ENCODE measurements around the gene LCE6A.

Gene LCE6A

GRCh38 chr1:152884506-152884905 is 41.9 kb downstream of the LCE6A start:
- Mint-ChIP-seq H3K27ac (no peak overlapping the region), H3K36me3 (no peaks in the 10 kb centered on the region), H3K9me3 (no peaks in the 10 kb centered on the region), H3K4me3 (no peak overlapping the region), H3K27me3 (peaks cover 4% of the 10 kb centered on the region), H3K4me1 (no peaks in the 10 kb centered on the region)
- DNase-seq: no peak
- CTCF ChIA-PET: no interaction called here

GRCh38 chr1:152884966-152885624 is 42.4 kb downstream of the LCE6A start:
- Mint-ChIP-seq H3K36me3 (no peaks in the 10 kb centered on the region), H3K4me1 (no peaks in the 10 kb centered on the region), H3K27me3 (peaks cover 4% of the 10 kb centered on the region), H3K4me3 (no peak overlapping the region), H3K9me3 (no peaks in the 10 kb centered on the region), H3K27ac (no peak overlapping the region)
- DNase-seq: no peak
- CTCF ChIA-PET: no interaction called here

- no peaks in the 10 kb centered on the region for H3K4me1 Mint-ChIP-seq
- CTCF ChIA-PET: interaction anchor here (0.6 kb wide), 1 partner anchor 29 kb away, joined by 3 read pairs; no protein-coding TSS in a partner anchor
- no peak overlapping the region for H3K4me3 Mint-ChIP-seq
- no peak for DNase-seq
- no peaks in the 10 kb centered on the region for H3K9me3 Mint-ChIP-seq
- no peak overlapping the region for H3K27ac Mint-ChIP-seq
- peaks cover 4% of the 10 kb centered on the region for H3K27me3 Mint-ChIP-seq
- H3K36me3 Mint-ChIP-seq: no peaks in the 10 kb centered on the region
These were observed 43.4 kb downstream of the LCE6A start for GRCh38 chr1:152886085-152886484.

GRCh38 chr1:152886758-152887409 is 44.2 kb downstream of the LCE6A start:
- CTCF ChIA-PET: interaction anchor here (0.6 kb wide), 1 partner anchor 30 kb away, joined by 3 read pairs; no protein-coding TSS in a partner anchor
- H3K36me3 Mint-ChIP-seq: no peaks in the 10 kb centered on the region
- DNase-seq: no peak

GRCh38 chr1:152888126-152888525 is 45.5 kb downstream of the LCE6A start:
- H3K27me3 Mint-ChIP-seq: peaks cover 2% of the 10 kb centered on the region
- H3K36me3 Mint-ChIP-seq: no peaks in the 10 kb centered on the region
- DNase-seq: no peak
- no peaks in the 10 kb centered on the region for H3K9me3 Mint-ChIP-seq
- H3K27ac Mint-ChIP-seq: no peak overlapping the region
- H3K4me3 Mint-ChIP-seq: no peak overlapping the region
- CTCF ChIA-PET: no interaction called here
- H3K4me1 Mint-ChIP-seq: no peaks in the 10 kb centered on the region

More at GRCh38 chr1:152886758-152887409, 44.2 kb downstream of the LCE6A start:
- Mint-ChIP-seq H3K27me3 (peaks cover 4% of the 10 kb centered on the region), H3K4me3 (no peak overlapping the region), H3K27ac (no peak overlapping the region), H3K4me1 (no peaks in the 10 kb centered on the region), H3K9me3 (no peaks in the 10 kb centered on the region)
